GM19467 (cell line): ENCODE data around the gene MROH2A.
"Not testable (repeated sequence)": the region's sequence is repeated elsewhere in the genome, so short reads cannot be mapped to it uniquely, and the experiment has no call there.

Experiments
- ATAC-seq: cut with Tn5 transposase; IDR thresholded peaks from one replicate; pipeline ENCODE4 v1.9.1; 2021; ENCODE audit warnings: mild to moderate bottlenecking, moderate library complexity; ENCODE audit not compliant: unreplicated experiment

Gene MROH2A

GRCh38 chr2:233778030-233778429 is at the start of gene MROH2A:
MROH2A (plus strand) TSS chr2:233778330; CDS start chr2:233779359, 1,029 bp downstream.
- no peak for ATAC-seq

DNA sequence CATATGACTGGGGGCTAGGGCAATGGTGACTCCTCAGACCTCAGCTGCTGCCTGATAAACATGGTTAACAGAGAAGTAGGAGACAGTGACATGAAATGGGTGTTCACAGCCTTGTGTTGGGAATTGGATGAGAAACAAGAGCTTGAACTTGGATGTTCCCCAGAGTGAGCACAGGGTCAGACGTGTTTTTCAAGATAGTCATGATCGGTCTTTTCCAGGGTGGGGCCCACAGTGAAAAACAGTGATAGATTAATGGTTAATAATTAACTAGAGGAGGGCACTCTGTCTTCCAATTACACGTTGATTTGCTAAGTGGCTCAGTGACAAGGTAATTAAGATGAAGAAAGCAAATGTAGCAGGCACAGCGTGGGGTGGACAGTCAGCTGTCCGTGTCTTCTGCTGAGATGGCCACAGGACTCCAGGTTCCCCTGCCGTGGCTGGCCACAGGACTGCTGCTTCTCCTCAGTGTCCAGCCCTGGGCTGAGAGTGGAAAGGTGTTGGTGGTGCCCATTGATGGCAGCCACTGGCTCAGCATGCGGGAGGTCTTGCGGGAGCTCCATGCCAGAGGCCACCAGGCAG is 49.3 kb upstream of the MROH2A start, which contains the start of gene UGT1A3:
UGT1A3 (plus strand) TSS at position 320 of the 579 bp plus-strand sequence; CDS start at position 405, 85 bp downstream.
- ATAC-seq, result no peak

- ATAC-seq, result not testable (repeated sequence)
These were observed 41.1 kb upstream of the MROH2A start for GRCh38 chr2:233736868-233737653.

DNA sequence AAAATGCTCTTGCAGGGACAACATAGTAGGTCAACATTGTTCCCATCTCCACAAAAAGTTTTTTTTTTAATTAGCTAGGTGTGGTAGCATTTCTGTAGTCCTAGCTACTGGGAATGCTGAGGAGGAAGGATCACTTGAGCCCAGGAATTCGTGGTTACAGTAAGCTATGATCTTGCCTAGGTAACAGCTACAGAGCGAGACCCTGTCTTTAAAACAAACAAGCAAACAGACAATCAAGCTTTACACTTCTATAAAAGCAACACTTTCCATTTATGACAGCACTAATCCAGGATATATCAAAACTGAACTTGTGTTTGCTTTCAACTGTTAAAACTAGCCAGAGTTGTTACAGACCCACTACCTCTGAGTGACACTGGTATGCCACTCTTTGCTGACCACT is 37.3 kb upstream of the MROH2A start:
- no peak for ATAC-seq

DNA sequence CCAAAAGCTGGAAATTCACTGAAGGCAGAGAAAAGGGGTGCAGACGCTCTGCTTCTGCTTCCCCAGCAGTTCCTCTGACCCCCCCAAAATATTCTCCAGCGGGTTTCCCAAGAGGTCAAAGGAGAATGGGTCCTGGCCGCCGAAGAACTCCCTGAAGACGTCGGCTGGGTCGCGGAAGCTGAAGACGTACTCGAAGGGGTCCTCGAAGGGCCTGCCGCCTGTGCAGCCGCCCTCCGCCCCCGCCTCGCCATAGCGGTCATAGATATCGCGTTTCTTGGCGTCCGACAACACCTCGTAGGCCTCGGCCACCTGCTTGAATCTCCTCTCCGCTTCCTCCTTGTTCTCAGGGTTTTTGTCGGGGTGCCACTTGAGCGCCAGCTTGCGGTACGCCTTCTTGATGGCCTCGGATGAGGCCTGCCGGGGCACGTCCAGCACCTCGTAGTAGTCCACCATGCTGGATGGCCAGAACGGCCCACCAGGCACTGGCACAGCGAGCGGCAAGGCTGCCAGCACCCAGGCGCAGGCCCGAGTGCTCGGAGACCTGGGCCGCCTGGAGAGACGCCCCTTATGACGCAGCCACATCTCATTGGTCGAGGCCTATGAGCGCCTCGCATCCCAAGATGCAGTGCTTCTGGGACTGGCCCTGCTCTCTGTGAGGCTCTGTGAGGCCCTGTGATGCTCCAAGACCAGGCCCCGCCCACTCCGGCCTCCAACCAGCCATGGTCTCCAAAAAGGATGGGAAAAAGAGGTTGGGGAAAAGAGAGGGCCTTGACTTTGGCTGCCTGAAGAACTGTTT is 34.5 kb upstream of the MROH2A start:
- no peak for ATAC-seq

DNA sequence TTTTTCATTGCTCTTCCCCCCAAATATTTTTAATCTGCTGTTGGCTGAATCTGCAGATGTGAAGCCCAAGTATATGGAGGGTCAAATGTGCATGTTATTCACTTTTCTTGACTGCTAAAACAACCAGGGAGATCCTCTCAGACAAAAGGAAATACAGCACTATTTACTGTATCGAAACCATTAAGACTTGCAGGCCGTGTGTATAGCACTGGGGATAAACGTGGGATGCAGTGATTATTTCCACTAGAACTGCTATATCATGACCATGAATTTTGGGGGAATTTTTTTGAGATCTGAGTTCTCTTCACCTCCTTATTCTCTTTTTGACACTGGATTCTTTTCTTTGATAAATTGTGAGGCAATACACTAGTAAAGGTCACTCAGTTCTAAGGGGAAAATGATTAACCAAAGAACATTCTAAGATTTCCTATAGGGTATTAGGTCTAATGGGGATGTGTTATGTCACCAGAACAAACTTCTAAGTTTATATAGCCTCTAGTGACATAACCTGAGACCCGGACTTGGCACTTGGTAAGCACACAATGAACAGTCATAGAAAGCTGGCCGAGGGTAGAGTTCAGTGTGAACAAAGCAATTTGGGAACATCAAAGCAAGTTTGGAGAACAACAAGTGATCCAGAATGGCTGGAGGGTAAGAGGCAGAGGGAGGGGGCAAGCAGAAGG is 32.9 kb upstream of the MROH2A start:
- no peak for ATAC-seq

- not testable (repeated sequence) for ATAC-seq
These were observed 32.3 kb upstream of the MROH2A start for GRCh38 chr2:233745838-233746237.

DNA sequence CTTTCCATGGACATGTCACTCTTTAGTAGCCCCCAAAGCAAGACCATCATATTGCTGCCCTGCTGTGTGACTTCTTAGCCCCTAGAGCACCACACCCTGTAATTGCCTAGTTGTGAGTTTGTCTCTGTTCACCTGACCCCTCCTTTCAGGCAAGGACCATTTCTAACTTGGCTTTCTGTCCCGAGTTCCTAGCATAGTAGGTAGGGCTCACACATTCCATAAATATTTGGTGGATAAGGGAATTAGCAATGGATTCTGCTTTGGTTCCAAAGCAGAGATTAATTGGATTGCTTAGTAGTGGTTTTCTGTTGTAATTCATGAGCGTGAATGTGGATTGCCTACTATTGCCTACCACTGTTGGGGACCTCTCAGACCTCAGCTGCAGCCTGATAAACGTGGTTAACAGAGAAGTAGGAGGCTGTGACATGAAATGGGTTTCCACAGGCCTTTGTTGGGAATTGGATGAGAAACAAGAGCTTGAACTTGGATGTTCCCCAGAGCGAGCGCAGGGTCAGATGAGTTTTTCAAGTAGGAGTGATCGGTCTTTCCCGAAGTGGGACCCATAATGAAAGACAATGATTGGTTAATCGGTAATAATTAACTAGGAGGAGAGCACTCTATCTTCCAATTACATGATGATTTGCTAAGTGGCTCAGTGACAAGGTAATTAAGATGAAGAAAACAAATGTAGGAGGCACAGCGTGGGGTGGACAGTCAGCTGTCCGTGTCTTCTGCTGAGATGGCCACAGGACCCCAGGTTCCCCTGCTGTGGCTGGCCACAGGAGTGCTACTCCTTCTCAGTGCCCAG is 31.5 kb upstream of the MROH2A start:
- no peak for ATAC-seq

DNA sequence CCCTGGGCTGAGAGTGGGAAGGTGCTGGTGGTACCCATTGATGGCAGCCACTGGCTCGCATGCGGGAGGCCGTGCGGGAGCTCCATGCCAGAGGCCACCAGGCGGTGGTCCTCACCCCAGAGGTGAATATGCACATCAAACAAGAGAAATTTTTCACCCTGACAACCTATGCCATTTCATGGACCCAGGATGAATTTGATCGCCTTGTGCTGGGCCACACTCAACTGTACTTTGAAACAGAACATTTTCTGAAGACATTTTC is 30.9 kb upstream of the MROH2A start:
- no peak for ATAC-seq

GRCh38 chr2:233750689-233751088 is 27.4 kb upstream of the MROH2A start:
- not testable (repeated sequence) for ATAC-seq

DNA sequence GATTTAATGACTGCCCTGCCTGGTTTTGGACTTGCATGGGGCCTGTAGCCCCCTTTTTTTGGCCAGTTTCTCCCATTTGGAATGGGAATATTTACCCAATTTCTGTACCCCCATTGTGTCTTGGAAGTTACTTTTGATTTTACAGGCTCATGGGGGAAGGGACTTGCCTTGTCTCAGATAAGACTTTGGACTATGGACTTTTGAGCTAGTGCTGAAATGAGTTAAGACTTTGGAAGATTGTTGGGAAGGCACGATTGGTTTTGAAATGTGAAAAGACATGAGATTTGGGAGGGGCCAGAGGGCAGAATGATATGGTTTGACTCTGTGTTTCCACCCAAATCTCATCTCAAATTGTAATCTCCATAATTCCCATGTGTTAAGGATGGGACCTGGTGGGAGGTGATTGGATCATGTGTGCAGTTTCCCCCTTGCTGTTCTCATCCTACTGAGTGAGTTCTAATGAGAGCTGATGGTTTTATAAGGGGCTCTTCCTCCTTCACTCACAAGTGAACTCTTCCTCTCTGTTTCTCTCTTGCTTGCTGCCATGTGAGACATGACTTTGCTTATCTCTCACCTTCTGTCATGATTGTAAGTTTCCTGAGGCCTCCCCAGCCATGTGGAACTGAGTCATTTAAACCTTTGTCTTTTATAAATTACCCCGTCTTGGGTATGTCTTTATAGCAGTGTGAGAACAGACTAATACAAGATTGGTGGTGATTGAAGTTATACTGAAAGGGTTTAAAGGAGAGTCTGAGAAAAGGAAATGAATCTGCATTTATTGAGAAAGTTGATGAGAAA is 26.7 kb upstream of the MROH2A start:
- ATAC-seq, result not testable (repeated sequence)

- no peak for ATAC-seq
These were observed 23.1 kb upstream of the MROH2A start for GRCh38 chr2:233754872-233755611.

DNA sequence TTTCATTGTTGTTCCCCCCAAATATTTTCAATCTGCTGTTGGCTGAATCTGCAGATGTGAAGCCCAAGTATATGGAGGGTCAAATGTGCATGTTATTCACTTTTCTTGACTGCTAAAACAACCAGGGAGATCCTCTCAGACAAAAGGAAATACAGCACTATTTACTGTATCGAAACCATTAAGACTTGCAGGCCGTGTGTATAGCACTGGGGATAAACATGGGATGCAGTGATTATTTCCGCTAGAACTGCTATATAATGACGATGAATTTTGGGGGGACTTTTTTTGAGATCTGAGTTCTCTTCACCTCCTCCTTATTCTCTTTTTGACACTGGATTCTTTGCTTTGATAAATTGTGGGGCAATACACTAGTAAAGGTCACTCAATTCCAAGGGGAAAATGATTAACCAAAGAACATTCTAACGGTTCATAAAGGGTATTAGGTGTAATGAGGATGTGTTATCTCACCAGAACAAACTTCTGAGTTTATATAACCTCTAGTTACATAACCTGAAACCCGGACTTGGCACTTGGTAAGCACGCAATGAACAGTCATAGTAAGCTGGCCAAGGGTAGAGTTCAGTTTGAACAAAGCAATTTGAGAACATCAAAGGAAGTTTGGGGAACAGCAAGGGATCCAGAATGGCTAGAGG is 21.6 kb upstream of the MROH2A start:
- ATAC-seq, result no peak

DNA sequence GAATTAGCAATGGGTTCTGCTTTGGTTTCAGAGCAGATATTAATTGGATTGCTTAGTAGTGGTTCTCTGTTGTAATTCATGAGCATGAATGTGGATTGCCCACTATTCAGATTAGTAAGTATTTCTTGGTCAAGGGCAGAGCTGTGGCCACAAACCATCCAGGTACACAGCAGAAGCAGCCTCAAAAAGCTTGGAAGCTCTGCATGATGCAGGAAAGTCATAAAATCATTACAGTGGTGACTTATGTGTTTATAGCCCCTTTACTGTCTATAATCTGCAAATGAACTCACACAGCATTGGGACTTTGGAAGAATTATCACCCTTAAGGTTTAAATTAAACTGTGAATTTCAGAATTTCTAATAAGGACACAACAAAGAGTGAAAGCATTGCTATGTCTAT is 20.0 kb upstream of the MROH2A start:
- ATAC-seq, result no peak

DNA sequence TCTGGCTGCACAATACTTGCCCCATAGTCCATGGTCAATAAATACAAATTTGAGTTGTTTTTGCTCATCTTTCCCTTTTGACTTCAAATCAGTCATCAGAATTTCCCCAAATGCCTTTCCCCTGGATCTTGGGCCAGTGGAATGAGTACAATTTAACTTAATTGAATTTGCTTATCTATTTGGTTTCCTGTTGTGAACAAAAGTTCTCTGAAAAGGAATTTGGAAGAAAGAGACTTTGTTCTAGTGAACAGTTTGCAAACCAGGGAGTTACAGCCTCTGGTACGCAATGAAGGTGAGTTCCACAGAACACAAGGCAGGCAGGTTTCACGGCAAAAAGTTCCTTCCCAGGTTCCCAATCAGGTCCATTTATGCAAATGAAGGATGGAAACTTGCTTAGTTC is 19.3 kb upstream of the MROH2A start:
- no peak for ATAC-seq

DNA sequence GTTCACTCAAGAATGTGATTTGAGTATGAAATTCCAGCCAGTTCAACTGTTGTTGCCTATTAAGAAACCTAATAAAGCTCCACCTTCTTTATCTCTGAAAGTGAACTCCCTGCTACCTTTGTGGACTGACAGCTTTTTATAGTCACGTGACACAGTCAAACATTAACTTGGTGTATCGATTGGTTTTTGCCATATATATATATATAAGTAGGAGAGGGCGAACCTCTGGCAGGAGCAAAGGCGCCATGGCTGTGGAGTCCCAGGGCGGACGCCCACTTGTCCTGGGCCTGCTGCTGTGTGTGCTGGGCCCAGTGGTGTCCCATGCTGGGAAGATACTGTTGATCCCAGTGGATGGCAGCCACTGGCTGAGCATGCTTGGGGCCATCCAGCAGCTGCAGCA is 18.1 kb upstream of the MROH2A start, which contains the start of gene UGT1A1:
UGT1A1 (plus strand) TSS at position 228 of the 400 bp plus-strand sequence; CDS start at position 246, 18 bp downstream.
- ATAC-seq, result no peak

DNA sequence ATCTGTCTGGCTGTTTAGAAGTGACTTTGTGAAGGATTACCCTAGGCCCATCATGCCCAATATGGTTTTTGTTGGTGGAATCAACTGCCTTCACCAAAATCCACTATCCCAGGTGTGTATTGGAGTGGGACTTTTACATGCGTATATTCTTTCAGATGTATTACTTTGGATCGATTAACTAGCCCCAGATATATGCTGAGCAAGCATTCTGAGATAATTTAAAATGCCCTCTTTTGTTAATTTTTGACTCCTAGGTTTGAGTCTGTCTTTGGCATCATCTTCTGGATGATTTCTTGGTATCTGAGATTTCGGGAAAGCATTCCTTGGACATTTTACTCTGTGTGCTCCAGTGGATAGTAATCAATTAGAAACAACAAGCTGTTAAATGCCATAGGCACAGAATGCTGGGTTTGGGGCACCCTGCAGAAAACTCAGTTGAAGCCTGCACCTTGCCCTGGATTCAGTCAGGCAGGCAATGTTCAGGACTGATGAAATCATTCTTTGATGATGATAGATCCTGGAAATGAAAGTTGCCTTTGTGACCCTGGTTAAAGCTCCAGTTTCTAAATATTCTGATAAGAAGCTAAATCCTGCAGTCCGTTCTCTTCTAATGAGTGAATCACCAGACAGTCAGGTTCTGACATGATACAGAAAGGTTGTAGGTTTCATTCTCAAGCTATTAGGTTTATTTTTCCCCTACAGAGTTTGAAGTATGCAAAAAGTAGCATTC is 16.9 kb upstream of the MROH2A start:
- no peak for ATAC-seq

- ATAC-seq, result no peak
These were observed 13.9 kb upstream of the MROH2A start for GRCh38 chr2:233764264-233764663.
